ENCODE results near the gene FERMT3.
A peak's percentile ranks its signal among the peaks of the same experiment; 100 is the strongest.
"Not testable (repeated sequence)": the region's sequence is repeated elsewhere in the genome, so short reads cannot be mapped to it uniquely, and the experiment has no call there.

Gene FERMT3

DNA sequence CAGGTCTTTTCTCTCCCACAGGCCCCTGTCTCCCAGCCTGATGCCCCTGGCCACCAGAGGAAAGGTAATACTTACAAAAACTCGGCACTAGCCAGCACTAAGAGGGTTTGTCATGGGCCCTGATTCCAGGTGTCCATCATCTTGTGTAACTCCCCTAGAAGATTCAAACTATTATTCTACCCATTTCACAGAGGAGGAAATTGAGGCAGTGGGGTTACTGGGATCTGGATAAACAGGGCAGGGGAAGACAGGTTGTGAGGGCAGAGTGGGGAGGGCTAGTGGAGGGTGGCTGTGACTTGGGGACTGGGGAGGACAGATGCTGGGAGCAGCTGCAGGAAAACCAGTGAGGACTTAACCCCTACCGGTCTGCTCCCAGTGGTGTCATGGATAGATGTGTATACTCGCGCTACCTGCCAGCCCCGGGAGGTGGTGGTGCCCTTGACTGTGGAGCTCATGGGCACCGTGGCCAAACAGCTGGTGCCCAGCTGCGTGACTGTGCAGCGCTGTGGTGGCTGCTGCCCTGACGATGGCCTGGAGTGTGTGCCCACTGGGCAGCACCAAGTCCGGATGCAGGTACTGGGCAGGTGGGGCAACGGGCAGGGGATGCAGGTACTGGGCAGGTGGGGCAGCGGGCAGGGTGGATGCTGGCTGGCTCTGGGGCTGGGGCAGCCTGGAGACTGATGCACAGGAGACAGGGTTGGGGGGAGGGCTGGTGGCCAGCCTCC lies 29.1 kb downstream of the FERMT3 start:
- DNase-seq (ENCODE audit: low spot score) = no peak

DNA sequence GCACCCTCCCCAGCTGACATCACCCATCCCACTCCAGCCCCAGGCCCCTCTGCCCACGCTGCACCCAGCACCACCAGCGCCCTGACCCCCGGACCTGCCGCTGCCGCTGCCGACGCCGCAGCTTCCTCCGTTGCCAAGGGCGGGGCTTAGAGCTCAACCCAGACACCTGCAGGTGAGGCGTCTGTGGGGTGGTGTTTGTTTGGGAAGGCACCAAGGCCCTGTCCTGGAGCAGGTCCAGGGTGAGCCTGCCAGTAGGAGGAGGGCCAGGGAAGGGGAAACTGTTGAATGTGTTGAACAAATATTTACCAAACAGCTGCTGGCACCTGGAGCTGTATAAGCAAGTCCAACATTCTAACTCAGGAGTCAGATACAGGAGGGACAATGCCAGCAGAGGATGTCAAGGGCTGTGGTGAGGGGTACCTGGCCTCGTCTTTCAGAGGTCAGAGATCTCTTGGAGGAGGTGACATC lies 31.0 kb downstream of the FERMT3 start:
- no peak for DNase-seq (ENCODE audit: low spot score)

DNA sequence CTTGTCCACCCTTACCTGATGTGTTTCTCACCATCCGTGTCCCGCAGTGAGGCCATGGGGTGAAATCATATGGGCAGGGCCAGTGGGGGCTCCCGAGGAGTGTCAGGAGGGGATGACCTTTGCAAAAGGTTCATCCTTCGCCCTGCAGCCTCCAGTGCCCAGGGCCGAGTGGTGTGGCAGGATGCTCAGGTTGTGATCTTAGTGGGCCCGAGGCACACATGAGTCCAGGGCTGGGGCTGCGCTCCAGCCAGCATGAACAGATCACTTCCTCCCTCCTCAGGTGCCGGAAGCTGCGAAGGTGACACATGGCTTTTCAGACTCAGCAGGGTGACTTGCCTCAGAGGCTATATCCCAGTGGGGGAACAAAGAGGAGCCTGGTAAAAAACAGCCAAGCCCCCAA lies 31.6 kb downstream of the FERMT3 start:
- DNase-seq (ENCODE audit: low spot score) = no peak

DNA sequence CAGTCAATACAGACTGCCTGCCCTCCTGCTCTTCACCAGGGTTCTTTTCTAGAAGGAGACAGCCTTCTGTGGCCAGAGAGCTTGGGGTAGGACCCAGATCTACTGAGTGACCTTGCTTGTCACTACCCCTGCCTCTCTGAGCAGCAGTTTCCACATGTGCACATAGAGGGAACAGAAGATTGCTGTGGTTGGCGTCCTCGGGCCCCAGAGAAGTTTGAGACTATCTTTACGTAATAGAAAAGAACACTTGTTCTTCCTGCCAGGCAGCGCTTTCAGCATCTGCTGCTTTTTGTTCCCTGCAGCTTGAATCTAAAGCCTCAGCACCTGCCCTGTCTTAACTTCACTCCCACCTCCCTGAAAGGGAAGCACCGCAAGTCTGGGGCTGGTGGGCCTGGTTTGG lies 32.5 kb downstream of the FERMT3 start:
- no peak for DNase-seq (ENCODE audit: low spot score)

GRCh38 chr11:64239662-64240434 lies 33.3 kb downstream of the FERMT3 start:
- no peak for DNase-seq (ENCODE audit: low spot score)

DNA sequence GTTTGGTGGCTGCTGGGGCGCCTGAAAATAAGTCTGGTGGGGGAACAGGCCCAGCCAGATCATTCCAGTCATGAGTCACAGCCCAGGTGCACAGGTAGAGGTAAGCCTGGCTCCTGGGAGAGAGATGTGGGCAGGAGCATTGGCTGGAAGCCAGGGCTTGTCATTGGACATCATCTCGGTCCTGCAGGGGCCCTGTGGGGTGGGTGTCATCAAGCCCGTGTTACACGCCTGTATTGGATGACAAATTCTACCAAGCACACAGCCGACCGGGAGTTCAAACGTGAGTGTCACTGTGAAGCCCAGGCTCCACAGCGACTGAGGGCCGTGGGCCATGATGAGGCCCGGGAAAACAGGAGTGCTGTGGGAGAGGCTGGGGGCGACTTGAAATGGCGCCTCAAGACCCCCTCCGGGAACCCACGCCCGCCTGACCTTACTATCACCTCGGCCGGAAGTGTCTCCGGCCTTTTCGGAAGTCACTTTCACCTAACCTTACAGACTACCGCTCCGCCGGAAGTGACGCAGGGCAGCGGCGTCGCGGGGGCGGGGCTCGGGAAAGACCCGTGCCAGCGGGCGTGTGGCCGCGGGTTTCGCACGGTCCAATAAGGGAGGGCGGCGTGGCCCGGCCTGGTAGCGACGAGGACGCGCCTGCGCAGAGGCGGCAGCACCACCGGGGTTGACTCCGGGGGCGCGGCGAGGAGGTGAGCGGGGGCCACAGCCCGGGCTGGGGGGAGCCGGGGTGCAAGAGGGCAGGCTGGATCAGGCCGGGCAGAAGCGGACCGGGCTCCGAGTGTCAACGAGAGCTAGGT lies 34.1 kb downstream of the FERMT3 start, which contains the start of gene FKBP2:
TSS of gene FKBP2 (plus strand) at position 661 of the 806 bp plus-strand sequence. CDS start 1,293 bp downstream, outside the sequence.
- peak; percentile 95 for DNase-seq (ENCODE audit: low spot score)

DNA sequence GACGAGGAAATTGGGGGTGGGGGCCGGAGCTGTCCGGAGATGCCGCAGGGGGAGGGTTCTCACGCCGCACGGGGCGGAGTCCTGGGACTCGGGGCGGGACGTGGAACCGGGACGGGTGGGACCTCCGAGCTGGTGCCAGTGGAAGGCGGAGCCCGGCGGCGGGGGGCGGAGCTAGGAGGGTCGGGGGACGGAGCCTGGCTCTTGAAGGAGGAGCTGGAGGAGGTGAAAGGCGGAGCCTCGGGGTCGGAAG lies 34.6 kb downstream of the FERMT3 start:
- peak; percentile 88 for DNase-seq (ENCODE audit: low spot score)

GRCh38 chr11:64241491-64242374 lies 35.2 kb downstream of the FERMT3 start:
- DNase-seq (ENCODE audit: low spot score) = peak; percentile 69

GRCh38 chr11:64243236-64243854 lies 36.8 kb downstream of the FERMT3 start:
- no peak for DNase-seq (ENCODE audit: low spot score)

DNA sequence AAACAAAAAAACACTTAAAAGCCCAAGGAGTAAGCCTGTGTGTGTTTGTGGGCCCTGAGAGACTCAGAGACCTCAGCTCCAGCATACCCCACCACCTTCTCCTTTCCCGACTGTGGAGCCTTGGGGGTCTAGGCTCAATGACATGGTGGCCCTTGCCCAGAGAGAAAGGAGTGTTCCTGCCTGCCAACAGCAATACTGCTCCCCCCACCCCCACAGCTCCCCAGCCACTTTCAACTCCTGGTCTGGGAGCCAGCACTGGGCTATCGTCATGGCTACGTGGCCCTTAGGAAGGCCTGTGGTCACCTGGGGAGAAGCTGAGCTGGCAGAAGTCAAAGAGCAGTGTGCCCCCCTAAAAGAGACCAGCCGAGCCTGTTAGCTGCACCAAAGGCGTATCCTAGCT lies 37.6 kb downstream of the FERMT3 start:
- no peak for DNase-seq (ENCODE audit: low spot score)

GRCh38 chr11:64244966-64245365 lies 38.4 kb downstream of the FERMT3 start:
- DNase-seq (ENCODE audit: low spot score) = no peak

GRCh38 chr11:64245401-64245796 lies 38.9 kb downstream of the FERMT3 start:
- no peak for DNase-seq (ENCODE audit: low spot score)

GRCh38 chr11:64245797-64246620 lies 39.5 kb downstream of the FERMT3 start:
- peak; percentile 54 for DNase-seq (ENCODE audit: low spot score)

- DNase-seq (ENCODE audit: low spot score) = not testable (repeated sequence)
Observed at GRCh38 chr11:64246621-64246870, 40.0 kb downstream of the FERMT3 start.

GRCh38 chr11:64246871-64247728 lies 40.6 kb downstream of the FERMT3 start, which contains the start of gene PPP1R14B:
PPP1R14B (minus strand) TSS chr11:64246943; CDS start chr11:64246673, 270 bp downstream.
- DNase-seq (ENCODE audit: low spot score) = peak; percentile 91

DNA sequence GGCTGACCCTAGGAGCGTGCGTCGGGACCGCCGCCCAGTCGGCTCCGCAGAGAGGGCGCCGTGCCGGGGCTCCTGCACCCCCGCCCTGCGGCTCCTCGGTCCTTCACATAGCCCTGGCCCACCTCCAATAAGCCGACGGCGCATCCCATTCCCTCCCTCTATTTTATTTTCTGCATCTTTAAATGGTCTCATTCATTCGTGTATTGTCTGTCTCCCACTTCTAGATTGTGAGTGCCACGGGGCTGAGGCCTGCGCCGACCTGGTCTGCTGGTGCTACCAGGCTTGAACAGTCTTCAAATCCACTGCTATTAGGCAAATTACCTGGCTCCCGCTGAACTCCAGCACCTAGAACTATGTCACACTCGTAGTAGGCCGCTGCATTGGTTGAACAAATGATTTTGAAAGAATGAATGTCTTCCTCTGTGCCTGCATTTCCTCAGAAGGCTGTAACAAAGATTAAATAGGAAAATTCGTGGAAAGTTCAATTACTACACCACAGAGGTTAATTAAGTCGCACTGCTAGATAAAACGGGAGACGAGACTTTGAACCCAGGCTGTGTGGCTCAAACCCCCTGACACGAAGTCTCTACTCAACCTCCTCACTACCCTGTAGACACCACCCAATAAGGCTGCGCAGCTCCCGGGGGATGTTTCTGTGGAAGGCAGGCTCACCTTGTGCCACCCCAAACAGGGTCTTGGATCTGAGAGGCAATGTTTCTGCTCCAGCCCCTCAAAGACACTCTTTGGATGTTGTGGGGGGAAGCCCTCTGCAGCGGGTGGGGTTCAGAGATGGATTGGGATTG lies 41.4 kb downstream of the FERMT3 start:
- no peak for DNase-seq (ENCODE audit: low spot score)

- DNase-seq (ENCODE audit: low spot score) = no peak
Observed at GRCh38 chr11:64248578-64248977, 42.1 kb downstream of the FERMT3 start.

- no peak for DNase-seq (ENCODE audit: low spot score)
Observed at GRCh38 chr11:64249038-64249437, 42.5 kb downstream of the FERMT3 start.
